ENCODE results near the gene DPY19L1.
"Not testable (repeated sequence)": the region's sequence is repeated elsewhere in the genome, so short reads cannot be mapped to it uniquely, and the experiment has no call there.

DPY19L1 gene

DNA sequence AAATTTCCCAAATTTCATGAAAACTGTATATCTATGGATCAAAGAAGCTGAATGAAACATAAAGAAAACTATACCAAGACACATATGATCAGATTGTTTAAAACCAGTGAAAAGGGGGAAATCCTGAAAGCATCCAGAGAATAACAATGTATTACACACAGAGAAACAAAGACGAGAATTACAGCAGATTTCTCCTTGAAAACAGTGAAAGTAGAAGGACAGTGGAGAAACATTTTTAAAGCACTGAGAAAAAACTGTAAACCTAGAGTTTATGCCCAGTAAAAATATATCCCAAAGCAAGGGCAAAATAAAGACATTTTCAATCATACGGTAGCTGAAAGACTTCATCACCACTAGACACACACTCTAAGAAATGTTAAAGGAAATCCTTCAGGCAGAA, 121.0 kb downstream of the DPY19L1 start:
- no peak for DNase-seq

DNA sequence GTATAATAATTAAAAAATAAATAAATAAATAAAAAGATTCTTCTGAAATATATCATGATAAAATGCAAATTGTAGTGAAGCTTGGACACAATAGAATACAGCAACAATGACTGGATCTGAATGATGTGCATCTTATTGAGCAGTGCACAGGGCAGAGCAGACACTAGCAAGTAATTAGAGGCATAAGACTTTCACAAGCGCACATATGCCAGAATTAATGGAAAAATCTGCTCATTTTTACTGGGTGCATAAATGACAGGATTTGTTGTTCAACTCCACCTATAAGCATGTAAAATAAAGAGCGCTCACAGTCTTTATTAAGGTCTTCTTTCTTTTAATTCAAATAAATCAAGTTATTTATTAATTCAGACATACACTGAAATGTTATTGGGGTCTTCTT, 125.0 kb downstream of the DPY19L1 start:
- no peak for DNase-seq

DNA sequence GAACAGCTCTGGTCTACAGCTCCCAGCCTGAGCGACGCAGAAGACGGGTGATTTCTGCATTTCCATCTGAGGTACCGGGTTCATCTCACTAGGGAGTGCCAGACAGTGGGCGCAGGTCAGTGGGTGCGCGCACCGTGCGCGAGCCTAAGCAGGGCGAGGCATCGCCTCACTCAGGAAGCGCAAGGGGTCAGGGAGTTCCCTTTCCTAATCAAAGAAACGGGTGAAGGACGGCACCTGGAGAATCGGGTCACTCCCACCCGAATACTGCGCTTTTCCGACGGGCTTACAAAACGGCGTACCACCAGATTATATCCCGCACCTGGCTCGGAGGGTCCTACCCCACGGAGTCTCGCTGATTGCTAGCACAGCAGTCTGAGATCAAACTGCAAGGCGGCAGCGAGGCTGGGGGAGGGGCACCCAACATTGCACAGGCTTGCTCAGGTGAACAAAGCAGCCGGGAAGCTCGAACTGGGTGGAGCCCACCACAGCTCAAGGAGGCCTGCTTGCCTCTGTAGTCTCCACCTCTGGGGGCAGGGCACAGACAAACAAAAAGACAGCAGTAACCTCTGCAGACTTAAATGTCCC, 130.9 kb downstream of the DPY19L1 start:
- not testable (repeated sequence) for DNase-seq

DNA sequence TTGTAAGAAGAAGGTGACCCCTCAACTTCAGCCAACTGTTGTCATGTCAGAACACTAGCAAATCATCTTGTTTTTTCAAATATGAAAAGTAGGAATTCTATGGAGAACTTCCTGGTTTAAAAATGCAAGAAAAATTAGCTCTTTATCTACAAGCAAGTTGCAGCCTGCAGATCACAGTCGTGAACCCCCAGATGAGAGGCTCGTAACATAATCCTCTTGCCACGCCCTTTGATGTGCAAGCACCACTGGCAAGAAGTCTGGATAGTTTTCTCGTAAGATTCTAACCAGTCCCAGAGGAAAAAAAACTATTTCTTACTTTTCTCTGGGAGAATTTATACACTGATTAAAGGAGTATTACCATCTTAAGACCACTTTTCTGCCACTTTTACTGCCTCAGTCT, 132.3 kb downstream of the DPY19L1 start:
- no peak for DNase-seq

DNA sequence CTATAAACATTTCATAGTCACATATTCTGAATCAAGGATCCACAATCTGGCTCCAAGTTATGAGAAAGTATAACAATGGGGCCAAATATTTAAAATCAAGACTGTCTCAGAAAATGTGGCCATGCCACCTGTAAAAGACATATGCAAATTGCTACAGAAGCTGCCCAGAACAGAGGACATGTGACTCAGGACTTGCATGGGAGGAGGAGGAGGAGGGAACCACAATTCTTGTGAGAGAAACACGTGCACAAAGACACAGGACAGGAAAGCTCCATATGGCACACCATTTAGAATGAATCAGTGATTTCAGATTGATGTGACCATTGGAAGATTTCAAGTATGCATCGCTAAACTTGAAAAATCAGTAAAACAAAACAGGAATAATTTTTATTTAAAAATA, 133.4 kb downstream of the DPY19L1 start:
- DNase-seq, result not testable (repeated sequence)

DNA sequence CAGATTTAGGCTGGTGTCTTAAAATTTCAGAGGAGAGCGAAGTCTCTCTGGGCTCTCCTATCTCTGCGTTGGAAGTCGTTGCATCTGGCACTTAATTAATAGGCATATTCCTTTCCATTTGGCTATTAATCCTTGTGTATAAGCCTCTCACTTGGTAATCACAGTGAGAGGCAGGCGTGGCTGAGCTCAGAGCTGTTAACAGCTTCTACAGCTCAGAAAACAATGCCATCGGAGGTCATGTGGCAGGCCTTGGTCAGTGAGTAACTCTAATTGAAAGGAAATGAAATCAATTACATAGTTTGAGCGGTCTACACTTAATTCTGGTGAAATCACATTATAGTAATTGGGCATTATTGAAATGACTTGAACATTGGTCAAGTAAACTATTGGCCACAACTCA, 135.1 kb downstream of the DPY19L1 start:
- DNase-seq, result no peak

DNA sequence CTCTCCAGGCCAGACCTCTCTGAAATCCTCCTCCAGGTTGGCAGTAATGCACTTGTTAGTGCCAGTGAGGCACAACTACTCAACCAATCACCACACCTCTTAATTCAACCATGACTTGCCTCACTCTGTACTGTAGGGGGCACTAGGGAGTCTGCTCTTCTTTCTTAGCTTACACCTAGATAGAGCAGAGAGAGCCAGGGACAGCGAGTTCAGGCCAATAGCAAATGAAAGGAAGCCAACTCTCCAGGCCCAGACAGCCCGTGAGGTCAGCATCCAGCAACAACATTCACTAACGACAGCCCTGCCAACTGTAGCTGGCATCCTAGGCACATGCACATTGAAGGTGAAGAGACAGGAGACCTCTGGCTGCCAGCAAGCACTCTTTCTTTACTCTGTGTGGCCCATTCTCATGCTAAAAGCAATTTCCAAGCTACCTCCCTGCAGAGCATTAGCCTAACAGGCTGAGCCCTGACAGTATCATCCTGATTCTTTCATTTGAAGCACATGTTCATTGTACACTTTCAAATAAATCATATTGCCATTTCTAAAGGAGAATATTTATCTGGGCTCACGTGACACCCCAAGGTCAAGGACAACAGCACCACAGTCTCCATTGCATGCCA, 136.3 kb downstream of the DPY19L1 start:
- no peak for DNase-seq

DNA sequence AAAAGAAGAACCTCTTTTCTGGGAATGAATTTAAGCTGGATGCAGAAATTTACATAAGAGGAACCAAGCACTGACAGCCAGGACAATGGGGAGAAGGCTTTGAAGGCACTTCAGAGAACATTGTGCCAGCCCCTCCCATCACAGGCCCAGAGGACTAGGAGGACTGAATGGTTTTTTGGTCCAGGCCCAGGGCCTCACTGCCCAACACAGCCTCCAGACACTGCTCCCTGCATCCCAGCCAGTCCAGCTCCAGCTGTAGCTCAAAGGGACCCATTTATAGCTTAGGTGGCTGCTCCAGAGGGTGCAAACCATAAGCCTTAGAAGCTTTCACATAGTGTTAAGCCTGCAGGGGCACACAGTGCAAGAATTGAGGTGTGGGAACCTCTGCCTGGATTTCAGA, 142.1 kb downstream of the DPY19L1 start:
- no peak for DNase-seq

DNA sequence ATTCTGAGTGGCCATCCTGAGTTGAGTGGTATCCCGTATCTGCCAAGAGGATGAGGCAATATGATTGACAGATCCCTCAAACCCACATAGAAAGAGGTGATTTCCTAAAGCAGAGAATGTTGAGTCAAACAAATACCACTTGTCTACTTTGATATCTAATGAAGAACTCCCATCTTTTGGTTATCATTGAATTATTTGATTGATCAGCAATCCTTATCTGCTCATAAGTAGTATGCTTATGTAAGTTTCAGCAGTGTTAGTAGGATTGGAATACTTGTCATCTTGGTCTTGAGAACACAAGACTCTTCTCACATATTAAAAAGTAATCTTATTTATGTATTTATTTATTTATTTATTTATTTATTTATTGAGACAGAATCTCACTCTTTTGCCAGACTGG, 147.3 kb downstream of the DPY19L1 start:
- no peak for DNase-seq

DNA sequence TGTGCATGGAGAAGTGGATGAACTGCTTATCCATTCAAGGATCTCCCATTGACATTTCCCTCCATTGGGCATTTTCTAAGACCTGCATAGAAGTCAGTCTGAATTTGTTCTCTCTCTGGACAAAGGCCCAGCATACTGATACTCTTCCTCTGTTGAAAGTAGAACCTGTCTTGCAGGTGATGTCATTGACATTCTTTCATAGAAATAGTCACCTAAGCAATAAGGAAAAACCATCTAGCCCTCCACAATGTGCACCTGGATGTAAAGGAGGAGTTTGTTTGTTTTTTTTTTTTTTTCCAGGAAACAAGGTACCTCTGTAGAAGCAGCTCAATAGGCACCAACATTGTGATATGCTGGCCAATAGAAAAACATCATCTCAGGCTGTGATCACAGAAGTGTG, 150.4 kb downstream of the DPY19L1 start:
- DNase-seq, result no peak

DNA sequence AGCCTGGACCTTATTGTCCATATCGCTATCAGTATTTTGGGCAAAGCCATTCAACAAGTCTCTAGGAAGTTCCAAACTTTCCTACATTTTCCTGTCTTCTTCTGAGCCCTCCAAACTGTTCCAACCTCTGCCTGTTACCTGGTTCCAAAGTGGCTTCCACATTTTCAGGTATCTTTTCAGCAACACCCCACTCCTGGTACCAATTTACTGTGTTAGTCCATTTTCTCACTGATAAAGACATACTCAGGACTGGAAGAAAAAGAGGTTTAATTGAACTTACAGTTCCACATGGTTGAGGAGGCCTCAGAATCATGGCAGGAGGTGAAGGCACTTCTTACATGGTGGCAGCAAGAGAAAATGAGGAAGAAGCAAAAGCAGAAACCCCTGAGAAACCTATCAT, 153.4 kb downstream of the DPY19L1 start:
- DNase-seq, result not testable (repeated sequence)

DNA sequence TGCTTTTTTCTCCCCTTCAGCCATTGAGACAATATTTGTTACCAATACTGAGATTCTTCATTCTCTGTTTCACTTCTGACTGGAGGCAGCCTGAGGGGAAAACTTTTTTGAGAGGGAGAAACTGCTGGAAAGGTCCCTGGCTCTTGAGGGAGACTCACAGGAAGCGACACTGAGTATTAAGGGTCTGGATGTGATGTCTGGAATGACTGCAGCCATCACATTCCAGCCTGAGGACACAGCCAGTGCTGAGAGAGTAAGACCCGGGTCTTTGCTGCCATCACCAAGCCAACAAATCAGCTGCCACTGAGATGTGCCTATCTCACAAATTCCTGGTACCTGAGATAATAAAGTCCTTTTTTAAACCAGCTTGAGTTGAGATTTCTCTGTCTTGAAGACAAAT, 157.4 kb downstream of the DPY19L1 start:
- no peak for DNase-seq

DNA sequence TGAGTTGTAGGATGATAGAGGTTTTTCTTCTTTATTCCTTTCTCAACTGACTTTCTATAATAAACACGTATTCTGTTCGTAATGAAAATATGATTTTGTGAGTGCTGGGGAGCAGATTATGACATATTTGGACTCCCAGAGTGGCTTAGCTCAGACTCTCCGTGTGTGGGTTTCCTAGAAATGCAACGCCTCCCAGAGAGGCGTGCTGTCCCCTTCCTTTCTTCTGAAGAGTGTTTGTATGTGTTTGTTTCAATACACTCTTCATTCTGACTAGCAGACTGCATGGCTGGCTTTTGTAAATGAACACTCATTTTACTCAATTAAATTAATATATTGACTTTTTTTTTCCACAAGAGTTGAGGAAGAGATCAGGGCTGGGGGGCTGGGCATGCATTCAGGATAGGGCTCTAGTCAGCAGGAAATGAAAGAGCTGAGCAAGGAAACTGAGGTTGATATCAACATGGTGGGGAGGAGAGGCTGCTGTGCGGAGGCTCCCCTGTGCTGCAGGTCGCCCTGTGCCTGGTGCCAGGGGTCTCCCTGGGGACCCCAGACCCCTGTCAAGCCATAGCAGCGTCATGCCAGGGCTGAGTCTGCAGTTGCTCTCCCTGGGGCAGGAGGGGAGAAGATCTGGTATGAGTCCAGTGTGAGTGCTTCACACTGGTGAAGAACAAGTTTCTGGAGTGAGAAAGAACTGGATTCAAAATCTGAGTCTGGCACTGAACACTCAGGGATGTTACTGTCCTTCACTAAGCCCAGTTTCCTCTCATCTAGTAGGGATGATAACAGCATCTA, 158.1 kb downstream of the DPY19L1 start:
- DNase-seq, result not testable (repeated sequence)
